GM12875 (cell line): ENCODE data around the gene KMT2A.

Experiments used
- H3K4me3 ChIP-seq: one replicate; pipeline ENCODE4 v1.5.1; 2011; ENCODE audit warnings: low read depth, low read length, control low read depth
- CTCF ChIP-seq: IDR thresholded peaks from 2 replicates; pipeline ENCODE4 v1.5.1; 2011; ENCODE audit warnings: low read depth, mild to moderate bottlenecking, control low read depth, inconsistent platforms, low read length, moderate library complexity, borderline replicate concordance; ENCODE audit not compliant: insufficient read depth

KMT2A gene

GRCh38 chr11:118535261-118535660, 99.0 kb downstream of the KMT2A start:
- no peak overlapping the region for H3K4me3 ChIP-seq
- no peak for TF ChIP-seq CTCF

- TF ChIP-seq CTCF: no peak
- no peak overlapping the region for H3K4me3 ChIP-seq
These were observed 100.4 kb downstream of the KMT2A start for GRCh38 chr11:118536726-118537125.

GRCh38 chr11:118537409-118537980, 101.2 kb downstream of the KMT2A start:
- no peak overlapping the region for H3K4me3 ChIP-seq

GRCh38 chr11:118544010-118544646, 107.8 kb downstream of the KMT2A start:
- no peak for TF ChIP-seq CTCF
- no peak overlapping the region for H3K4me3 ChIP-seq

More at GRCh38 chr11:118537409-118537980, 101.2 kb downstream of the KMT2A start:
- no peak for TF ChIP-seq CTCF

- no peak for TF ChIP-seq CTCF
- H3K4me3 ChIP-seq: no peak overlapping the region
These were observed 108.3 kb downstream of the KMT2A start for GRCh38 chr11:118544647-118545010.

- no peak overlapping the region for H3K4me3 ChIP-seq
- no peak for TF ChIP-seq CTCF
These were observed 109.2 kb downstream of the KMT2A start for GRCh38 chr11:118545533-118545932.

- TF ChIP-seq CTCF: no peak
- no peak overlapping the region for H3K4me3 ChIP-seq
These were observed 110.8 kb downstream of the KMT2A start for GRCh38 chr11:118547132-118547531.
